Amniotic epithelial cell (primary cell): Measurements from ENCODE around the gene ADGRD1.

Experiments
- DNase-seq: peaks from one replicate; pipeline ENCODE4 v3.0.0-alpha.2; 2010; ENCODE audit warnings: low read depth

Gene ADGRD1

GRCh38 chr12:131042834-131043245, 89.1 kb downstream of the ADGRD1 start:
- DNase-seq, result no peak

- no peak for DNase-seq
These were observed 89.7 kb downstream of the ADGRD1 start for GRCh38 chr12:131043401-131043871.

- DNase-seq, result no peak
These were observed 90.4 kb downstream of the ADGRD1 start for GRCh38 chr12:131044136-131044535.

GRCh38 chr12:131044760-131045381, 91.2 kb downstream of the ADGRD1 start:
- DNase-seq, result no peak

GRCh38 chr12:131045705-131046460, 92.2 kb downstream of the ADGRD1 start:
- no peak for DNase-seq

- no peak for DNase-seq
These were observed 93.4 kb downstream of the ADGRD1 start for GRCh38 chr12:131046813-131047788.

GRCh38 chr12:131047789-131048610, 94.3 kb downstream of the ADGRD1 start:
- no peak for DNase-seq

- no peak for DNase-seq
These were observed 94.9 kb downstream of the ADGRD1 start for GRCh38 chr12:131048611-131048990.

GRCh38 chr12:131049002-131049401, 95.3 kb downstream of the ADGRD1 start:
- DNase-seq, result no peak

- DNase-seq, result no peak
These were observed 96.0 kb downstream of the ADGRD1 start for GRCh38 chr12:131049549-131050339.

- no peak for DNase-seq
These were observed 96.9 kb downstream of the ADGRD1 start for GRCh38 chr12:131050463-131051154.

- no peak for DNase-seq
These were observed 97.4 kb downstream of the ADGRD1 start for GRCh38 chr12:131051155-131051473.

- DNase-seq, result no peak
These were observed 98.5 kb downstream of the ADGRD1 start for GRCh38 chr12:131052063-131052781.

- no peak for DNase-seq
These were observed 99.2 kb downstream of the ADGRD1 start for GRCh38 chr12:131052929-131053328.

GRCh38 chr12:131053567-131053966, 99.9 kb downstream of the ADGRD1 start:
- DNase-seq, result no peak

- DNase-seq, result no peak
These were observed 100.8 kb downstream of the ADGRD1 start for GRCh38 chr12:131054345-131055092.

GRCh38 chr12:131055093-131055465, 101.4 kb downstream of the ADGRD1 start:
- DNase-seq, result no peak

GRCh38 chr12:131055596-131056233, 102.0 kb downstream of the ADGRD1 start:
- no peak for DNase-seq
